Hematopoietic multipotent progenitor cell treated with erythropoietin and hydrocortisone succinate and interleukin-3 and kit ligand, for 6 days (in vitro differentiated cells): ENCODE results near the gene CAPZB.

Experiments used
- DNase-seq: peaks from one replicate; pipeline ENCODE4 v3.0.0-alpha.2; 2015

Gene CAPZB

DNA sequence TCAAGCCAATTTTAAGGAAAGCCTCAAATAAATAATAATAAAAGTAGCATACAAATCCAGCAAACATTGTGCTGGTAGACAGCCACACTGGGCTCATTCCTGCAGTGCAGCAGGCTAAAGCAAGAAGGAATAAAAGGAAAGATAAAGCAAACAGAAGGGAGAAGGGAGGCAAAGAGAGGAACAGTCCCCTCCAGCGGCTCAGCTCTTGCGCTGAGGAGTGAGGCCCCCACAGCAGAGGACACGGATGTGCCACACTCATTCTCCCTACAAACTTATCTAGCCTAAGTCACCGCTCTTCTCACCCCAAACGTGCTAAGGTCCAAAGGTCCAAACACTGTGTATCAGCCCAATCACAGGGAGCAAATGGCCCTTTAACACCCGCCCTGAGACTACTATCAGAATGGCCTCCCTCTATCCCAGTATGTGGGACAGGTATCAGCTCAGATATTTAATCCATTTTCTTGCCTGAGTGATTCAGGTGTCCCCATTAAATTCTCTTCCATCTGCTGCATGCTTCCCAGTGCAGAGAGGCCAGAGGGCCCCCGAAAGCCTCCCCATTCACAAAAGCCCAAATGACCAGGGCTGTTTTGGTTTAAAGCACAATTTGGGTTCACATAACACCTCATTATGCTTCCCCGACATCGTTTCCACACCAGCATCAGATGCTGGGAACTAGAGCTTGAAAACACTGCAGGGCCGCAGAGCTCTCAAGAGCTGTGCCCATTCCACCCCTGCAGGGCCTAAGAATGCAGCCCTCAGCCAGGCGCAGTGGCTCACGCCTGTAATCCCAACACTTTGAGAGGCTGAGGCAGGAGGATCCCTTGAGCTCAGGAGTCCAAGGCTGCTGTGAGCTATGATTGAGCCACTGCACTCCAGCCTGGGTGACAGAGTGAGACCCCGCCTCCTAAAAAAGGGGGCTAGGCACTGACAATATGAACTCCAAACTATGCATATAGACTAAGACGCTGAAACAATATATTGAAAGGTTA is 17.8 kb downstream of the CAPZB start:
- no peak for DNase-seq

DNA sequence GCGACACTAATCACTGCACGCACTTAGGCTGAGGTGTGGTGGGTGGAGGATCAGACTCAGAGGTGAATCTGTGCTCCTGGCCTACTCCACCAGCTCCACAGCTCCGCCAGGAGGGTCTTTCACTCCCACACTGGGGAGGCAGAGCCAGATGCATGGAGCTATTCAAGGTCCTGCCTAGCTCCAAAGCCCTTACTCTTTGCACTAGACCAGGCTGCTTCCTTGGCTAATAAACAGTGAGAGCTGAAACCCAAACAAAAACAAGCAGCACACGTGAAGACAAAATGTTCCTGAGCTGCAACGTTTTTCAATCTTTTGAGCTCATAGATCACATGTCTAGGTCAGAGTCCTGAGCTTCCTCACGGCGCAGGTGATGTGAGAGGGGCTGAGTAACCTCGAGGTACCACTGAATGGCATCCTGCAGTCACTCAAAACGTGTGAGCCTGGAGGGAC is 19.2 kb downstream of the CAPZB start:
- no peak for DNase-seq

DNA sequence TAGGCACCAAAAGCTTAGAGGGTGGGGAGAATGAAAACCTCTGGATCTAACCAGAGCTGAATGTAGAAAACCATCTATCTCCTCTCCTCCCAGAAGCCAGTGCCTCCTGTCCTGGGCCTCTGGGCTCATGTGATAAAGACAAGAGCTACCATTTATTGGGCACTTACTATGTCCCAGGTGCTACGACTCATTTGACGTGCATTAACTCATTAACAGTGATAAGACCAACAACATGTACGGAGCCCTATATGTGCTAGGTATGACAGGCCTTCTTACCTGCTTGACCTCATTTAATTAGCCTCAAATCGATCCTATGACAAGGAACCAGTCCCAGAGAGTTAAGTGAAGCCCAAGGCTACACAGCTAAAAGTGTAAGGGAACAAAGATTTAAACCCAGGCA is 19.7 kb downstream of the CAPZB start:
- no peak for DNase-seq

DNA sequence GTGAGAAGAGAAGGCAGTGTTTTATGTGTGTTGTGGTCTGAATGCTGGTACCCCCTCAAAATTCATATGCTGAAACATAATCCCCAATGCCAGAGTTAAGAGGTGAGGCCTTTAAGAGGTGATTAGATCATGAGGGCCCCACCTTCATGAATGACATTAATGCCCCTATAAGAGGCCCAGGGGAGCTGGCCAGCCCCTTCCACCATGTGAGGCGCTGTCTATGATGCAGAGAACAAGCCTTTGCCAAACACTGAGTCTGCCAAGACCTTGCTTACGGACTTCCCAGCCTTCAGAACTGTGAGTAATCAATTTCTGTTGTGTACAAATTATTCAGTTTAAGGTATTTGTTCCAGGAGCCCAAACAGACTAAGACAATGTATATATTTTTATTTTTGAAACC is 20.2 kb downstream of the CAPZB start:
- DNase-seq, result no peak

DNA sequence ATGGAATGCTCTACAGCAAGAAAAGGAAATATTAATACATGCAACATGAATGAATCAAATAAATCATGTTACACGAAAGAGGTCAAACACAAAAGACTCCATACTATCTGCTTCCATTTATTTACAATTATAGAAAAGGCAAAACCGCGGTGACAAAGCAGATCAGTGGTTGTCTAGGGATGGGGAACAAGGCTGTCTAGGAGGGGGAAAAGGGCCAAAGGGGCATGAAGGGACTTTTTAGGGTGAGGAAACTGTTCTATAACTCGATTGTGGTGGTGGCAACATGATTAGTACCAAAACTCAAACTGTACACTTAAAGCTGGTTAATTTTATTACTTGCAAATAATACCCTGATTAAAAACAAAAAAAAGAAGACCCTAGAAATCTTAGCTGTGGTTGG is 20.6 kb downstream of the CAPZB start:
- no peak for DNase-seq

DNA sequence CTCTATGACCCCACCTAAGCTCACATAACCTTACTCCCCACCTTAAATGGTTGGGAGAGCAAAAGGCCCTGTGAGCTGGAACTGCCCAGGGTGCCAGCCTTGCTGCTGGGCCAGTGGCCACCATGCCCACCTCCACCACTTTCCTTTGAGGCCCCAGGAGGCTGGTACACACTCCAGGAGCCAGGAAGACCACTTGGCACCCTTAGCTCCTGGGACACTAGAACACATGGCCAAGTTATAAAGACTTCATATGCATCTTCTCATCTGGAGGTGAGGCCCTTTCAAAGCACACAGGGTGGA is 21.9 kb downstream of the CAPZB start:
- no peak for DNase-seq

DNA sequence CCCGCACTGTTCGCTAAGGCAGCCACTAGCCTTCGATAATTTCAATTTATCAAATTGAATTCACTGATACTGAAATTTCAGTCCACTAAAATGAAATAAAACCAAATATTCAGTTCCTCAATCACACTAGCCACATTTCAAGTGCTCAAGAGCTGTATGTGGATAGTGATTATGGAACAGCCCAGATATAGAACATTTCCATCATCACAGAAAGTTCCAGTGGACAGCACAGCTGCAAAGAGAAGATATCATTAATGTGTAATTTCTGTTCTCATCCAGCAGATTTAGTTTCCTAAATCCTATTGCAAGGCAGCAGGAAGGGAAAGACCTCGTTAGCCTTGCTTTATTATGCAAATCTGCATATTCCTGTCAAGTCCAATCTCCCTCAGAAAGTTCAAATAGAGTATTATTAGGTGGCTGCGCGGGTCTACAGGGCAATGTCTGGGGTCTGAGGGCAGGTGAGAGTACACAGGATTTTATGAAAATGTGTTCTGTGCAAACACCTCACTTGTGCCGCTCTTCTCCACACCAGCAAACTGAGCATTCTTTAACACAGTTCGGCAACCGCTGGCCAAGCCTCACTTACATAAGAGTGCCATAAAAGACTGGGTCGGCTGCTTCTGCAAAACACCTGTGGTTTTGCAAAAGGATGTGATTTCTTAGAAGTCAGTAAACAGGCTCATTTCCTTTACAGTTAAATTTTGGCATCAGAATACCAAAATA is 22.4 kb downstream of the CAPZB start:
- DNase-seq, result peak; percentile 64

DNA sequence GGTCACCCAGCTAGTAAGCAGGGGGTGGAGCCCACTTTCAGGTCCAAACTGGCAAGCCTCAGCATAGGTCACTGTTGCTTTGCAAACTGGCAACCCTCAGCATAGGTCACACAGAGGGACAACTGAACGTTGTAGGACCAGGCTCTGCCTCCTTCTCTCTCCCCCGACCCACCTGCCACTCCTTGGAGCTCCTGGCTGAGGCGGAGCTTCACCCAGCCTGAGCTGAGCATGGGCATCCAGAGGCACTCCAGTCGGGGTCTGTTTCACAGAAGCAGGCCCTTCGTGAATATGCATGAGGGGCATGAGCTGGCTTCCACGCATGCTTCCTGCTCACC is 24.2 kb downstream of the CAPZB start:
- no peak for DNase-seq

DNA sequence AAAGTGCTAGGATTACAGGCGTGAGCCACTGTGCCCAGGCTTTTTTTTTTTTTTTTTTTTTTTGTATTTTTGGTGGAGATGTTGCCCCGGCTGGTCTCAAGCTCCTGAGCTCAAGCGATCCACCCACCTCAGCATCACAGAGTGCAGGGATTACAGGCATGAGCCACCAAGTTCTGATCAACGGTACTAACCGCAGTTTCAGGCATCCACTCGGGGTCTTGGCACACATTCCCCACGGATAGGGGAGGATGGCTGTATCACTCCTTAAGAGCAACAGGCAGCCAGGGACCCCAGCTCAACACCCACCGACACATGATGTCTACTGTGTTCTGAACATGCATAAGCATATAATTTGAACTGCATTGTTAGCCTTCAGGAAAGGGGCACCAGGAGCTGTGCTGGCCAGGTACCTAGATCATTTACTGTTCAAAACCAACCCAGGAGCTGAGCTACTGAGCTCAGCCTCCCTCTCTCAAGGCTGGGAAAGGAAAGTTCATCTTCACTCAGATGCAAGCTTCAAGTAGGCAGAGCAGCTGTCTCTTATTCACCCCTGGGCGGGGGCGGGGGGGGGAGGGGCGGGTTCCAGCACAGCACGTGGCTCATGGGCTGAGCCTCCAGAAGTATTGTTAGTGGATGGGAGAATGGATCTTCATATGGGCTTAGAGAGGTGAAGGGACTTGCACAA is 24.7 kb downstream of the CAPZB start:
- DNase-seq, result no peak

DNA sequence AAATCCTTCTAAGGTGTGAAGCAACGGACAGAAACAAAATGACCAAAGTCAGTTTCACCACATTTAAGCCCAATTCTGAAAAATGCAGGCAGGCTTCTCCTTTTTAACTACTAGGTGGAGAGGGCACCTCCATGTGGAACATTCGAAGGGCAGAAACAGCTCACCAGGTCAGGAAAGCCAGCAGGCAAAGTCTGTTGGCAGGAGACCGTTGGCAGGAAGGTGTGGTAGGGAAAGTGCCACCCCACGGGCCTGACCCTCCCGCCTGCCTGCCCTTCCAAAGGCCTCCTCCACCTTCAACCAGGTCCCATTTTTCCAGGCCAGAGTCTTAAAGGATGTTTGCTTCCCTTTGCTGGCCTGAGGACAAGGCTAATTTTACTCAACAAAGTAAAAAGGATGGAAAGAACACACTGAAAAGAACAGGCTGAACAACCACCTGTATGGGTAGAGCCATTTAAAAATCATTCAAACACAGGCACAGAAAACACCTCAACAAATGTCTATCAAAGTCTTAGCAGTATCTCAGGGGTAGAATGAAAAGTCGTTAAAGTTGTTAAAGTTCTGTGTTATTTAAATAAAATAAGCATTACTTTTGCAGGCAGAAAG is 26.4 kb downstream of the CAPZB start:
- DNase-seq, result no peak

DNA sequence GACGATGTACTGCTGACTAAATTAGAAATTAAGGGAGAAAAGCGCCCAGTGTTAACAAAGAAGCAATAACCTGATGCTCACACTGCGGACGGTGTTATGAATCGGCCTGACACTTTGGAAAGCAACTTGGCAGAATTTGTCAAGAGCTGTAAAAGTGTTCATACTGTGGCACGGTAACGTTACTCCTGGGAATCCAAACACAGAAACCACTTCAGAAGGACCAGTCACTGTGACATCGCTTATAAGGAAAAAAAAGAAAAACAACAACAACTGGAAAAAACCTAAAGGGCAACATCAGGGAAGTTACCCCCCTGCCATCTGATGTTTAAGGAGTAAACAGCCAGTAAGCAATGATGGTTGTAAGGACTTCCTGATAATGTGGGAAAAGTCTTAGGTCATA is 27.7 kb downstream of the CAPZB start:
- DNase-seq, result no peak

DNA sequence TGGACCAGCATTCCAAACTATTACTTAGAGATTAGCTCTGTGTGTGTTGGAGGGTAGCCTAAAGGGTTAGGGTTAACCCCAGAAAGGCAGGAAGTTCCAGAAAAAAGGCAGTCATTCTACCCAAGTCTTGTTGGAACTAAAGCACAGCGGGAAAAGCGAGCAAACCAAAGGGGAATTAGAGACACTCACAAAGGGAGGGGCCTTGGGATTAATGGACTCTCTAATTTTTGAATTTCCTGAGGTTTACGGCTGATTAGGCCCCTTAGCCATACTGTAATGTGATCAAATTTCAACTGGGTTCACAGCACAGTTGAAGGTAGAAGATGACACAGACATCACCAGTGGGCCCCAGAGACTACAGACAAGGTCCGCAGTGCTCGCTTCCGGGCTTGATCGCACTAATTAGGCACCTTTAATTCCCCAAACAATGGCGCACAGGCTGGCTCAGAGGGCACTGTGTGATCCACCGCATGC is 28.3 kb downstream of the CAPZB start:
- DNase-seq, result no peak

DNA sequence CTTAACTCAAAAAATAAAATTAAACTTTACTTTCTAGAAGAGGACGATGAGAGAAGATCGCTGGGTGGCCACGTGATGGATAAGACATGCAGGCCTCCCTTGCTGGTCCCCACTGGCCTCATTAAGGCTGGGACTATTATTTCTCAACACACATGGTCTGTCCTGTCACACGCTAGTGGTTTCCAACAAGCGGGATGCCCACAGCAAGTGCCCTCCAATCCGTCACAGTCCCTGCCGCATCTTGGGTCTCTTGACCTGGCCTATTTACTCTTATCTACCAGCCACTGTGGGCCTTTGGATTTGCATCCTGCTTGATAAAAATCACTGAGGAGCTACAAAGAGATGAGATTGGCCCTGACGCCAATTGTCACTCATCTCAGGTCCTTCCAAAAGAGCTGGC is 30.0 kb downstream of the CAPZB start:
- DNase-seq, result no peak

DNA sequence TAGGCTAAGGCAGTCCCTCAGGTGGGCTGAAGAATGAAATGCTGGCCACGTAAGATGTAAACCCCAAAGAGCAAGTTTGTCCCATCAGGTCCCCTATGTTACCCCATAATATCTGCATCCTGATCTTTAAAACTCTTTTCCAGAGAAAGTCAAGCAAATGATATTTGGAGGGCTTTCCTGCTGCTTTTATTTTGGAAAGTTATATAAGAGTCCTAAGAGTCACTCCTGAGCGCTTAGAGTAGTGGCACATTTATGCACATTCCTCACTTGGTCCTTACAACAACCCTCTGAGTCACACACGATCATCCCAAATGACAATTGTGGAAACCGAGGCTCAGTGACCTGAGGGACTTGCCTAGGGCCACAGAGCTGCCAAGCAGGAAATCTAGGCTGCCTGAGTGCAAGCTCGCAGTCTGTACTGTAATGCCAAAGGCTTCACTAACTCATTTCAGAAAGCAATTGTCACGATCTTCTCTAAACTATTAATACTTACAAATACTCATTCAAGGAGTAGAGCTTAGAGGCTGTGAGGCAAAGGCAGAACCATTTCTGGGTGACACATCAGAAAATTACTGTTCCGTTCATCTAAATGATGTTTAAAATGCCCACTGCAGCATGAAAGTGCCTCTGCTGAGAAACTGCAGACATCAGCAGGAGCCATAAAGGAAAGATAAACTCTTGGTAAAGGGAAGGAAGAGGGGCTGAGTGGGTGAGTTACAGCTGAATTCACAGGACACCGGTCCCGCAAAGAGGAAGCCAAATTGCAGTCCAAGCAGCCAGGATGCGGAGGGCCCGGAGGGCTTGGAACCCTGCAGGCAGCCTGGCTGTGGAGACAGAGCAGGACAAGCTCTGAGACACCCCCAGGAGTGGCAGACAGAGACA is 30.8 kb downstream of the CAPZB start:
- no peak for DNase-seq

DNA sequence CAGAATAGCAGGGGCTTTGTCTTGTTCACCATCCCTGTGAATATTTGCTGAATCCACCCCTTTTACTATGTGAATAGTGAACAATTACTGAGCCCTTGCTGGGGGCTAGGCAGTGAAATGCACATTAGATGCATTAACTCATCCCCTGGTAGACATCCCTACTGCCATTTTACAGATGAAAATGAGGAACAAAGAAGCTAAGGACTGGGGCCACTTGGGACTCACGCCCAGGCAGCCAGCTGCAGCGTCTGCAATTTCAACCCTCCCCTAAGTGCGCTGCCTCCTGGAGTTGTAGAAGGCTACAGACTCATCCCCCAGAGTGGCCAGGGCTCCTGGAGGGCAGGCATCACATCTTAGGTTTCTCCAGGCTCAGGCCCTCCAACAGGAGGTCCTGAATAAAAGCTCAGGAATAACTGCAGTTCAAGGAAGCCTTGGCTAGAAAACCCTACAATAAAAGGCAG is 31.6 kb downstream of the CAPZB start:
- DNase-seq, result no peak

DNA sequence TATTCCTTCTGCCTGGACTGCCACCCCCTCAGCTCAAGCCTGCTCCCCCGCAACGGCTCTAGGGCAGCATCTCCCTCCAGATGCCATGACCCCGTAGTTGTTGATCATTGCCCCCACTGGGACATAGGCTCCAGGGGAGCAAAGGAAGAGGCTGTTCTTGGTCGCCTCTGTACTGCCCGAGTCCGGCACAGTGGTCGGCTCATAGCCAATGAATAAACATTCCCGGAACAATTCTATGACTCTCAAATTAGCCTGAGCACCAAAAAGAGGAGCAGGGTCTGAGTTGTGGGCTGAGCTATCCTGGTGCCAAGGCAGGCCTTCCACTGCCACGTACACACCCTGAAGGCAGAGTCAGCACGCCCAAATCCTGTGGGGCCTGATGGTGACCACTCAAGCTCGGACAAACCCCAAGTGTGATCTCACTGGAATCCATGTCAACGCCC is 33.1 kb downstream of the CAPZB start:
- DNase-seq, result no peak

DNA sequence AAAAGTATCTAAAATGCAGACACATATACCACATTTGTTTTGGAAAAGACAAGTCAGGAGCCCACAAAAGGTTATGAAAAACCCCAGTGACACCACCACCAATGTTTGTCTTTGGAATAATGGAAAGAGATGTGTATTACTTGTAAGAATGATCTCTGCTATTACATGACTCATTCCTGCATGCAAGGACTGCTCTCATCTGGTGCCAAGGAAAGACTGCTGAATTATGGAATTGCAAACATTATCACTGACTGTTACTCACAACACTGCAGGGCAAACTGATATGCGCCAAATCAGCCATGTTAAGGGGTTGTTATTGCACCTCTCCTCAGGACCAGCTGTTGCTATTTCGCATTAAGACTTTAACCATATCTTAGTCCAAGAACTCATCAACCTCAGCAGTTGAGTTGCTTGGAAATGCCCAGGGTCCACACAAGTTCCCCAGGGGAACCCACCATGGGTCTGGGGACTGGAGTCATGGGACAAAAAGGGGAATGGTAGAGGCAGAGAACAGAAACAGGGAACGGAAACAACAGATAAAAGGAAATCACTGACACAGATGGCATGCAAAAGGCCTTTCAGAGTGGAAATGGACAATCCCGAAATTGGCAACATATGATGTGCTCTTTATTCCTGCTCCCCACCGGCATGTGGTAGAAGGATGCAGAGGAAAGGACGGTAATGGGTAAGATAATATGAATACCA is 34.4 kb downstream of the CAPZB start:
- DNase-seq, result no peak

DNA sequence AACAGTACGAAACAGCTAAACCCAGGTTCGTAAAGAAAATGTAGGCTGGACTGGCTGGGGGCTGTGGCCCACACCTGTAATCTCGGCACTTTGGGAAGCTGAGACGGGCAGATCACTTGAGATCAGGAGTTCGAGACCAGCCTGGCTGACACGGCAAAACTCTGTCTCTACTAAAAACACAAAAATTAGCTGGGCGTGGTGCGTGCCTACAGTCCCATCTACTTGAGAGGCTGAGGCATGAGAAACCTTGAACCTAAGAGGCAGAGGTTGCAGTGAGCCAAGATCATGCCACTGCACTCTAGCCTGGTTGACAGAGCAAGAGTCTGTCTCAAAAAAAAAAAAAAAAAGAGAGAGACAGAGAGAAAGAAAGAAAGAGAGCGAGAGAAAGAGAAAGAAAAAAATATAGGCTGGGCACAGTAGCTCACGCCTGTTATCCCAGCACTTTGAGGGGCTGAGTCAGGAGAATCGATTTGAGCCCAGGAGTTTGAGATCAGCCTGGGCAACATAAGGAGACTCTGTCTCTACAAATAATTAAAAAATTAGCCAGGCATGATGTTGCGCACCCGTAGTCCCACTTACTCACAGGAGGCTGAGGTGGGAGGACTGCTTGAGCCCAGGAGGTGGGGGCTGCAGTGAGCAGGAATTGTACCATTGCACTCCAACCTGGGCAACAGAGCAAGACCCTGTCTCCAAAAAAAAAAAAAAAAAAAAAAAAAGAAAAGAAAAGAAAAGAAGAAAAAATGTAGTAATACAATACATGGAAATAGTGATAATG is 35.7 kb downstream of the CAPZB start:
- DNase-seq, result no peak

DNA sequence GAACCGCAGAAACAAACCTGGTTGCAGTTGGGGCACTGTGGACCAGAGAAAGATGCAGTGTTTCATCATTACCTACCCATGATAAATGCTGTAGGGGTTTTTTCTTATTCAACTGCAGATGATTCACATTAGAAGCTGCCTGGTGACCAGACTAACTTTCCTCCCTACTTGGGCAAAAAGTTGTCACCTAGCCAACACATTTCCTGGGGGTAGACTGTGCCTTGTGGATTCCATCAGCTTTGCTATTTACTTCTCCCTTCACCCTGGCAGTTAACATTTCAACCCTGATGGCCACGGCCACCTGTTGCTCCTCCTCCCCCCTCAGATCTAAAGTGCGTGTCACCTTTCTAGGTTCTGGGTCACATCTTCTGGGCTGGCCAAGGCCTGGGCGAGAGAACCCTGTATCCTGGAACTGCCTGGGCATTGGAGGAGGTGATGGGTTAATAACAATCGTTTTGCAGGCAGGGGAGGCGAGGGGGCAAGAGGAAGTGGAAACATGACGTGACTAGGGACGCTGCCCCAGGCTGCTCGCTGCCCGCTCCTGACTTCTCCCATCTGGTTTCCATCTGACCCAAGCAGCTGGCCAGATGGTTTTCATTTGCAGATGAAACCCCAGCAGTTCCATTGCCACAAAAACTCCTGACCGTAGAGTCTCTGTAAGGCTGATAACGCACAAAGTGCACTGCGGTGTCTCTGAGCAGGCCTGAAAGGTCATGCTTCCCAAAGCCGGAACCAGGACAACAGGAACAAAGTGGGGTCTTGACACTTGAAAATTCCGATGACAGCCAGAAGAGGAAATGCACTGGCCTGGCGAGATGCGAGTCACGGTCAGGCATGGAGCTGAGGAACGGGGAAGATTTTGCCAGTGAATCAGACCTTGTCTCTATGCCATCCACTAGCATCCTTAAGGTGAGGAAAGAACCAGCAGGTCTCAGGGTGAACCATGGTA is 36.6 kb downstream of the CAPZB start:
- DNase-seq, result no peak
